Ammon's horn (tissue), 1 donor: ENCODE data around the gene ICAM1.
"Not testable (repeated sequence)": the region's sequence is repeated elsewhere in the genome, so short reads cannot be mapped to it uniquely, and the experiment has no call there.

Experiments used
- DNase-seq: peaks from one replicate; pipeline ENCODE4 v3.0.0-alpha.2; 2016; ENCODE audit warnings: low spot score

ICAM1 gene

GRCh38 chr19:10241826-10242449 lies 29.0 kb upstream of the ICAM1 start:
- DNase-seq, result not testable (repeated sequence)

- no peak for DNase-seq
These were observed 27.3 kb upstream of the ICAM1 start for GRCh38 chr19:10243606-10244005.

GRCh38 chr19:10245189-10245939 lies 25.6 kb upstream of the ICAM1 start:
- DNase-seq, result no peak

- no peak for DNase-seq
These were observed 24.4 kb upstream of the ICAM1 start for GRCh38 chr19:10246511-10246910.

- DNase-seq, result peak; percentile 99
These were observed 18.9 kb upstream of the ICAM1 start, which contains the start of gene MRPL4 for GRCh38 chr19:10251792-10252694. Gene MRPL4 (plus strand): TSS chr19:10252214. CDS start chr19:10252254, 40 bp downstream.

GRCh38 chr19:10252707-10253106 lies 18.2 kb upstream of the ICAM1 start:
- no peak for DNase-seq

- no peak for DNase-seq
These were observed 16.7 kb upstream of the ICAM1 start for GRCh38 chr19:10254244-10254643.

GRCh38 chr19:10255358-10255757 lies 15.6 kb upstream of the ICAM1 start:
- DNase-seq, result no peak

- DNase-seq, result no peak
These were observed 14.4 kb upstream of the ICAM1 start for GRCh38 chr19:10256551-10256950.

GRCh38 chr19:10256970-10257615 lies 13.8 kb upstream of the ICAM1 start:
- DNase-seq, result no peak

- no peak for DNase-seq
These were observed 12.7 kb upstream of the ICAM1 start for GRCh38 chr19:10258080-10258710.

- DNase-seq, result peak; percentile 86
These were observed 11.6 kb upstream of the ICAM1 start for GRCh38 chr19:10259162-10259905.

GRCh38 chr19:10260141-10260584 lies 10.8 kb upstream of the ICAM1 start:
- DNase-seq, result no peak

GRCh38 chr19:10262771-10263170 lies 8.1 kb upstream of the ICAM1 start:
- DNase-seq, result no peak

- no peak for DNase-seq
These were observed 4.2 kb upstream of the ICAM1 start for GRCh38 chr19:10266706-10267105.

- DNase-seq, result no peak
These were observed 2.8 kb upstream of the ICAM1 start for GRCh38 chr19:10268071-10268470.

- DNase-seq, result peak; percentile 82
These were observed 1.4 kb upstream of the ICAM1 start for GRCh38 chr19:10269333-10270179.

GRCh38 chr19:10270180-10270615 lies 722 bp upstream of the ICAM1 start:
- peak; percentile 52 for DNase-seq

- no peak for DNase-seq
These were observed 695 bp downstream of the ICAM1 start for GRCh38 chr19:10271543-10272086.
